ENCODE data around the gene MS4A5.
A peak's percentile ranks its signal among the peaks of the same experiment; 100 is the strongest.

DNA sequence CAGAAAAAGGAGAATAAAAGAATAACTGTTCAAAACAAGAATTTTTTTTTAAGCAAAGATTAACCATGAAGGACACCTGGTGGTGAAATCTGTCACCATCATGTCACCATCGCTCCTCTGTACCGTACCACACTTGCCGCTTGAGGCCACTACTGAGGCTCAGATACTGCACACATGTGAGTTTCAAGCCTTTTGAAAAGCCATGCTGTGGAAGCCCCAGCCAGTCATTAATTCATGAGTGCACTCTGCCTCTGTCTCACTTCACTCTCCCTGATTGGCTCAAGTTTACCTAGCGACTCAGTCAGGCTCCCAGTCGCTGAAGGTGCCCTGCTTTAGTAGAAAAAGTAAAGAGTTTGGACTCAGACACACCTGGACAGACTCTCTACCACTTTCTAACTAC, 56.6 kb downstream of the MS4A5 start:
- TF ChIP-seq CTCF (conservative IDR thresholded peaks at IDR 0.05; ENCODE audit: low read depth, low read length) (peak; percentile 72), EZH2 (IDR thresholded peaks at IDR 0.05; ENCODE audit: borderline replicate concordance, low read depth, low read length, poor library complexity, severe bottlenecking) (no peak)
